CMK (cell line): ENCODE results near the gene GNAL.
A peak's percentile ranks its signal among the peaks of the same experiment; 100 is the strongest.
"Not testable (repeated sequence)": the region's sequence is repeated elsewhere in the genome, so short reads cannot be mapped to it uniquely, and the experiment has no call there.

Experiments used
- DNase-seq: peaks from one replicate; pipeline ENCODE4 v3.0.0-alpha.2; 2010; ENCODE audit warnings: low read depth

Gene GNAL

GRCh38 chr18:11908182-11909060, 219.4 kb downstream of the GNAL start, which contains the start of gene MPPE1:
Gene MPPE1, minus strand, starts transcription at chr18:11908317. Its CDS starts 11,053 bp downstream, at chr18:11897264.
- DNase-seq: peak; percentile 34

GRCh38 chr18:11909061-11909455, 220.0 kb downstream of the GNAL start:
- no peak for DNase-seq

- DNase-seq: no peak
These were observed 220.5 kb downstream of the GNAL start for GRCh38 chr18:11909591-11910026.

GRCh38 chr18:11916880-11917279, 227.8 kb downstream of the GNAL start:
- DNase-seq: not testable (repeated sequence)

- not testable (repeated sequence) for DNase-seq
These were observed 230.5 kb downstream of the GNAL start for GRCh38 chr18:11919522-11919921.

- DNase-seq: no peak
These were observed 234.4 kb downstream of the GNAL start for GRCh38 chr18:11923450-11923849.

- no peak for DNase-seq
These were observed 236.9 kb downstream of the GNAL start for GRCh38 chr18:11925800-11926481.

GRCh38 chr18:11927497-11927896, 238.4 kb downstream of the GNAL start:
- no peak for DNase-seq

- DNase-seq: no peak
These were observed 243.3 kb downstream of the GNAL start for GRCh38 chr18:11932393-11932792.
